GM19043 (cell line): ENCODE measurements around the gene NPRL2.

Experiments used
- ATAC-seq: cut with Tn5 transposase; IDR thresholded peaks from one replicate; pipeline ENCODE4 v1.9.1; 2021; ENCODE audit warnings: low read depth; ENCODE audit not compliant: unreplicated experiment

NPRL2 gene

GRCh38 chr3:50374363-50375257 is 24.0 kb upstream of the NPRL2 start:
- no peak for ATAC-seq

GRCh38 chr3:50373146-50374051 is 22.8 kb upstream of the NPRL2 start:
- ATAC-seq: no peak

- no peak for ATAC-seq
Measured at GRCh38 chr3:50372349-50372748, 21.8 kb upstream of the NPRL2 start.

- ATAC-seq: no peak
Measured at GRCh38 chr3:50371133-50371685, 20.6 kb upstream of the NPRL2 start.

GRCh38 chr3:50370594-50370993 is 20.0 kb upstream of the NPRL2 start:
- no peak for ATAC-seq

- ATAC-seq: no peak
Measured at GRCh38 chr3:50369012-50369670, 18.6 kb upstream of the NPRL2 start.

GRCh38 chr3:50365842-50366220 is 15.3 kb upstream of the NPRL2 start:
- ATAC-seq: no peak

GRCh38 chr3:50365080-50365841 is 14.7 kb upstream of the NPRL2 start:
- ATAC-seq: peak; percentile 89

- ATAC-seq: peak; percentile 20
Measured at GRCh38 chr3:50364573-50365079, 14.1 kb upstream of the NPRL2 start.

- ATAC-seq: no peak
Measured at GRCh38 chr3:50359760-50360110, 9.2 kb upstream of the NPRL2 start.

GRCh38 chr3:50358911-50359759 is 8.6 kb upstream of the NPRL2 start, which contains the start of gene TMEM115:
Gene TMEM115 (minus strand): TSS chr3:50359521. CDS start chr3:50359063, 458 bp downstream.
- ATAC-seq: peak; percentile 100

- no peak for ATAC-seq
Measured at GRCh38 chr3:50358355-50358910, 7.9 kb upstream of the NPRL2 start.

GRCh38 chr3:50357481-50357880 is 6.9 kb upstream of the NPRL2 start:
- ATAC-seq: no peak

GRCh38 chr3:50356553-50356952 is 6.0 kb upstream of the NPRL2 start:
- ATAC-seq: no peak

GRCh38 chr3:50355829-50356552 is 5.4 kb upstream of the NPRL2 start:
- no peak for ATAC-seq

GRCh38 chr3:50354850-50355249 is 4.3 kb upstream of the NPRL2 start:
- no peak for ATAC-seq

- no peak for ATAC-seq
Measured at GRCh38 chr3:50354186-50354764, 3.7 kb upstream of the NPRL2 start.
